ENCODE data around the gene MPL.

GRCh38 chr1:43388613-43389012 lies 51.0 kb downstream of the MPL start:
- TF ChIP-seq POLR2A (IDR thresholded peaks at IDR 0.05) (no peak), CTCF (IDR thresholded peaks at IDR 0.05) (no peak), EP300 (IDR thresholded peaks at IDR 0.05) (no peak)
